Gastroesophageal sphincter (tissue), 4 donors: ENCODE measurements around the gene MGLL. TPM values are rescaled to one million over a fixed set of nuclear protein-coding genes. Genes with fewer than 3 reads are reported as not detected.

Experiments
- ATAC-seq: fragments of 150-250 bp; one replicate; pipeline ENCODE4 v1.9.1; 2016; ENCODE audit warnings: mild to moderate bottlenecking, moderate library complexity
- H3K27ac ChIP-seq, 4 donors: fragments of 200-600 bp; sonication (generic) in 3 of 4; 1 replicate in 3 of 4; 2 replicates in 1 of 4; pipeline ENCODE4 v1.5.1; 2016 to 2019
- H3K27me3 ChIP-seq: fragments of 200-600 bp; sonication (generic); one replicate; pipeline ENCODE4 v1.5.1; 2019
- H3K36me3 ChIP-seq, 2 donors: fragments of 200-600 bp; sonication (generic); one replicate each; pipeline ENCODE4 v1.5.1; 2019; ENCODE audit warnings: control low read depth in 1 of 2
- H3K4me1 ChIP-seq, 3 donors: fragments of 200-600 bp; sonication (generic); 1 replicate in 2 of 3; 2 replicates in 1 of 3; pipeline ENCODE4 v1.5.1; 2016 to 2019; ENCODE audit warnings: control low read depth in 2 of 3
- H3K4me3 ChIP-seq, 2 donors: fragments of 200-600 bp; sonication (generic); one replicate each; pipeline ENCODE4 v1.5.1; 2019; ENCODE audit warnings: mild to moderate bottlenecking in 1 of 2, moderate library complexity in 1 of 2
- H3K9me3 ChIP-seq, 3 donors: fragments of 200-600 bp; sonication (generic); one replicate each; pipeline ENCODE4 v1.5.1; 2017 to 2019; ENCODE audit warnings: control low read depth in 2 of 3
- CTCF ChIP-seq, 4 experiments: fragments of 200-600 bp in 2 of 4; fragments of 450-650 bp in 2 of 4; sonication (generic) in 1 of 4; IDR thresholded peaks; one replicate each; pipeline ENCODE4 v1.5.1; 2017 to 2019; ENCODE audit warnings: antibody characterized with exemption in 4 of 4, mild to moderate bottlenecking in 2 of 4, moderate library complexity in 2 of 4
- EP300 ChIP-seq: sonication (generic); formaldehyde crosslinking; IDR thresholded peaks from one replicate; pipeline ENCODE4 v1.6.1; 2017; ENCODE audit warnings: antibody characterized with exemption, mild to moderate bottlenecking
- POLR2A ChIP-seq, 2 donors: fragments of 450-650 bp; IDR thresholded peaks; one replicate each; pipeline ENCODE4 v1.6.1; 2017; ENCODE audit warnings: antibody characterized with exemption in 2 of 2, mild to moderate bottlenecking in 2 of 2, moderate library complexity in 1 of 2
- POLR2AphosphoS5 ChIP-seq: sonication (generic); formaldehyde crosslinking; IDR thresholded peaks from one replicate; pipeline ENCODE4 v1.6.1; 2017; ENCODE audit warnings: antibody characterized with exemption
- WGBS, 2 donors: methylation state at CpG; one replicate each; pipeline ENCODE4 v1.1.5; 2018; ENCODE audit warnings: low coverage in 1 of 2; 5-methylcytosine and 5-hydroxymethylcytosine counted together
- total RNA-seq, 4 donors: library from RNA; depleted of rRNA; stranded (reverse); fragments of >200 nt; gene quantifications; one replicate each; pipeline ENCODE4 v1.1.0, GENCODE V29; 2016

Gene MGLL
- total RNA-seq, 4 donors from 2014 or later = 39.2 to 171 (median 55.8) TPM

- Histone ChIP-seq H3K27ac (no peak overlapping the region), H3K4me3 (no peak overlapping the region), H3K9me3 (no peaks in the 10 kb centered on the region), H3K36me3 (peaks cover 0 to 53% of the 10 kb centered on the region in 2 donors), H3K27me3 (no peaks in the 10 kb centered on the region), H3K4me1 (peaks cover 0 to 20% (median 1%) of the 10 kb centered on the region in 3 donors)
- ATAC-seq = no peak
- WGBS, 2 donors = no CpG with 5 or more reads among the region's 1 CpG
- TF ChIP-seq POLR2A (IDR thresholded peaks at IDR 0.05) (no peak), CTCF (IDR thresholded peaks at IDR 0.05) (no peak), POLR2AphosphoS5 (no peak), EP300 (no peak)
These were observed 141.5 kb downstream of the MGLL start for GRCh38 chr3:127680798-127681221.

GRCh38 chr3:127680146-127680661, 142.1 kb downstream of the MGLL start:
- Histone ChIP-seq H3K4me1 (peaks cover 0 to 26% (median 4%) of the 10 kb centered on the region in 3 donors), H3K27ac (no peak overlapping the region), H3K36me3 (peaks cover 0 to 56% of the 10 kb centered on the region in 2 donors), H3K4me3 (no peak overlapping the region), H3K27me3 (no peaks in the 10 kb centered on the region), H3K9me3 (no peaks in the 10 kb centered on the region)
- no peak for ATAC-seq
- WGBS, 2 donors = no CpG with 5 or more reads among the region's 21 CpGs
- TF ChIP-seq POLR2AphosphoS5 = no peak
- TF ChIP-seq POLR2A (IDR thresholded peaks at IDR 0.05) = no peak
- no peak for TF ChIP-seq CTCF (IDR thresholded peaks at IDR 0.05)
- no peak for TF ChIP-seq EP300

GRCh38 chr3:127679534-127680145, 142.7 kb downstream of the MGLL start:
- peaks cover 0 to 60% of the 10 kb centered on the region in 2 donors for H3K36me3 ChIP-seq
- H3K4me3 ChIP-seq = no peak overlapping the region
- TF ChIP-seq POLR2A (IDR thresholded peaks at IDR 0.05) (no peak), POLR2AphosphoS5 (no peak), EP300 (no peak), CTCF (IDR thresholded peaks at IDR 0.05) (peak in 1 of 4 experiments; percentile 16)
- ATAC-seq = no peak
- H3K27me3 ChIP-seq = no peaks in the 10 kb centered on the region
- WGBS, 2 donors = 92% methylated on average over 2 of the region's 21 CpGs; no CpG with 5 or more reads in 1 of the 2 donors
- H3K9me3 ChIP-seq = no peaks in the 10 kb centered on the region
- peaks cover 0 to 32% (median 4%) of the 10 kb centered on the region in 3 donors for H3K4me1 ChIP-seq
- H3K27ac ChIP-seq = no peak overlapping the region

GRCh38 chr3:127678611-127679533, 143.4 kb downstream of the MGLL start:
- Histone ChIP-seq H3K4me1 (peaks cover 0 to 34% (median 9%) of the 10 kb centered on the region in 3 donors), H3K36me3 (peaks cover 0 to 63% of the 10 kb centered on the region in 2 donors), H3K27me3 (no peaks in the 10 kb centered on the region), H3K9me3 (no peaks in the 10 kb centered on the region), H3K27ac (no peak overlapping the region), H3K4me3 (no peak overlapping the region)
- no peak for ATAC-seq
- WGBS, 2 donors = 77% methylated on average over 4 of the region's 12 CpGs; no CpG with 5 or more reads in 1 of the 2 donors
- TF ChIP-seq POLR2A (IDR thresholded peaks at IDR 0.05) = no peak
- no peak for TF ChIP-seq POLR2AphosphoS5
- TF ChIP-seq EP300 = no peak
- TF ChIP-seq CTCF (IDR thresholded peaks at IDR 0.05) = no peak
